NCI-H510A treated with DMSO at 0.1 percent for 48 hours (cell line): ENCODE measurements around the gene DNAH17.

Experiments
- DNase-seq: peaks from one replicate; lab custom pipeline; 2025; lab: John Stamatoyannopoulos, UW

The DNAH17 gene

DNA sequence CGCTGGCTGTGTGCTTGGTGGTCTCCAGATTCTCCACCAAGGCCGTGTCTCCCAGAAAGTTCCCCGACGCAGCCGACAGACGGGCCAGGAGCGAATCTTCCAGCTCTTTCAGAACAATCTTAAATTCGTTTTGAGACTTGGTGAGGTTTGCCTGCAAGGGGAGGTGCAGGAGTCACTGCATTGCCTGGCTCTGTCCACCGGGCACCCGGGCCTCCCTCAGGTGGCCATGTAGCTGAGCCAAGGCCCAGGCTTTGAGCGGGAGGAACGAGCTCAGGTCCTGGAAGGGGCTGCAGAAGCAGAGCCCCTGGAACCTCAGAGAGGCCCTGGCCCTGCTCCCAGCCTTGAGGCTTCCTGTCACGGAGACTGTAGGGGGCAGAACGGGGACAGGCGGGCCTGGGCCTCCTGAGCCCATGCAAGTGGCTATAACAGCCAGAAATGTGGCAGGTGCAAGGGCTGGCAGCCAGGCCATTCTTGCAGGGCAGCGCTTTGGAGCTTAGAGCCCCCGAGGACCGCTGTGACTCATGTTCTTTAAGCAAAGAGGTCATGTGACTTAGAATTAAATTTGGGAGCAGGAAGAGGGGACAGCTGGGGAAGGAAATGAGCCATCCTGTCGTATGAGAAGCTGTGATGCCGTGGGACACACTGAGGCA, 126.4 kb downstream of the DNAH17 start:
- DNase-seq = no peak

DNA sequence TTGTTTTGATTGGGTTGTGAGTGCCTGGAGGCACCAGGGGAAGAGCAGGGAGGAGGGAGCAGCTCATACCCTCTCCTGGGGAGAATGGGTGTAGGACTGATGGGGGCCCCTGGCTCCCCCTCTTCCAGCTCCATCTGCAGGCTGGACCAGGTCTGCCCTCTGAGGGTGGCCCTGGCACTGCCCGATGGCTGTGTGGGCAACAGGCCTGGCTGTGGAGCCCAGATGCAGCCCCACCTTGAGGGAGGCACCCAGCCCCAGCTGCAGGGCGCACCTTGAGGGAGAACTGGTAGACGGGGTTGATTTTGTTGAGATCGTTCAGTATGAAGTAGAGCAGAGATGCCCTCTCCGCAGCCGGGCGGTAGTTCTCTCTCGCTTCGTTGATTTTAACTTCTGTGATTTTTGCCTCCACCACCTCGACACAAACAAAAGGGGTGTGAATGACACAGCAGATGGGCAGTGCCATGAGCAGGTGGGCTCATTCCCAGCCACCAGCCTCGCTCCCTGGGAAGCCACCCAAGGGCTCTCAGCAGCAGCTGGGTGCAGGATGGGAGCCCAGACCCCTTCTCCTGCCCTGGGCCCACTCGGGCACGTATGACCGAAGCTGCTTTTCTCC, 127.1 kb downstream of the DNAH17 start:
- DNase-seq = no peak

DNA sequence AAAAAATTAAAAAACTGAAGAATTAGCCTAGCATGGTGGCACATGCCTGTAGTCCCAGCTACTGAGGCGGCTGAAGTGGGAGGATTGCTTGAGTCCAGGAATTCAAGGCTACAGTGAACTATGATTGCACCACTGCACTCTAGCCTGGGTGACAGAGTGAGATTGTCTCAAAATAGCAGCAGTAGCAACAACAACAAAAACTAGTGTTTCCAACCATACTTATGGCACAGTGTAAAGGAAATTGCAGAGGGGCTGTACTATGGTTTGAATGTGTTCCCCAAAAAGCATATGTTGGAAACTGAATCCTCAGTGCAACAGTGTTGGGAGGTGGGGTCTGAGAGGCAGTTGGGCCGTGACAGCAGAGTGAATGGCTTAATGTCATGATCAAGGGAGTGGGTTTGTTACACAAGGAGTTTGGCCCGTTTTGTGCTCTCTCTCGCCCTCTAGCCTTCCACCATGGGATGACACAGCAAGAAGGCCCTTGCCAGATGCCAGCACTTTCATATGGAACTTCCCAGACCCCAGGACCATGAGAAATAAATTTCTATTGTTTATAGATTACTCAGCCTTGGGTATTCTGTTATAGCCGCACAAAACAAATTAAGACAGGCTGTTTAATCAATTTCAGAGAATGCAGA, 128.7 kb downstream of the DNAH17 start:
- no peak for DNase-seq

DNA sequence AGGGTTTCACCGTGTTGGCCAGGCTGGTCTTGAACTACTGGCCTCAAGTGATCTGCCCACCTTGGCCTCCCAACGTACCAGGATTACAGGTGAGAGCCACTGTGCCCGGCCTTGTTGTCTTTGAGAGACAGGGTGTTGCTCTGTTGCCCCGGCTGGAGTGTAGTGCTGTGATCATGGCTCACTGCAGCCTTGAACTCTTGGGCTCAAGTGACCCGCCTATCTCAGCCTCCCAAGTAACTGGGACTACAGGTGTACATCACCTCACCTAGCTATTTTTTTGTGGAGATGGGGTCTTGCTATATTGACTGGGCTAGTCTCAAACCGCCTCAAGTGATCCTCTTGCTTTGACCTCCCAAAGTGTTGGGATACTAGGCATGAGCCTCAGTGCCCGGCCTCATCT, 130.4 kb downstream of the DNAH17 start:
- DNase-seq = no peak

DNA sequence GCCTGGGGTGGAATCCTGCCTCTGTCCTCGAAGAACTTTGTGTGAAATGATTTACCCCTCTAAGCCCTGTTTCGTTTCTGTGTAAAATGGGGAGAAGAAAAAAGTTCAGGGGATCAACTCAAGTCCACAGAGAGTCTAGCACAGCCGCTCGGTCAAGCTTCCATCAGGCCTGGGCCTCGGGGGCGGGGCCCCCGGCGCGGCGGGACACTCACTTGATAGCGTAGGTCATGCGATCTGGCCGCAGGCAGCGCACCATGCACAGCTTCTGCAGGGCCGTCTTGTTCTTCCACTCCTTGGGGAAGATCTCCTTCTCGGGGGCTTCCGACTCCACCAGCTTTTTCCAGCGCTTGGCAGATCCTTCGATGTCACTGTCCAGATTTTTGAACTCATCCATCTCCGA, 132.8 kb downstream of the DNAH17 start:
- no peak for DNase-seq

DNA sequence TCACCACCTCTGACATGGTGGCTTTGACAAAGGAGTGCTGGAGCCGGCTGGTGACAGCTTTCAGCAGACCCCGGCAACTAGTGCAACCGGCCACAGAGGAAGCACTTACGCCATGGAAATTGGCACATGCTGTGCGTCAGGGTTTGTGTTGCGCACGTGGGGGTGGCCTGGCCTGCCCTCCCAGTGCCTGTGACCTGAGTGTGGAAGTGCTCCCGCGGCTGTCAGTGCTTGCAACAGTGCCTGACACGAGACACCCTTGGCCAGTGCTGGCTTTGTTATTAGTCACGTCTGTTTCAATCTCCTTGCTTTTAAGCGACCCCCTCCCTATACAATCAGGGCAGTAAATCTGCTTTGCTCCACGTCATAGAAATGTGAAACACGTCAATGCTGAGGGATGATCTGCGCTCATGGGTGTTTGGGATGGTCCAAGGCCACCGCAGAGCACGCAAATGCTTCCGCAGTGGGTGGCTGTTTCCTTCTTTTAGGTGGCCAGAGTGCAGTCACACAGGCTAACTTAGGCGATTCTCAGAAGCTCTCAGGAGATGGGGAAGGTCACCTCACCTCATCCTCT, 134.5 kb downstream of the DNAH17 start:
- no peak for DNase-seq

DNA sequence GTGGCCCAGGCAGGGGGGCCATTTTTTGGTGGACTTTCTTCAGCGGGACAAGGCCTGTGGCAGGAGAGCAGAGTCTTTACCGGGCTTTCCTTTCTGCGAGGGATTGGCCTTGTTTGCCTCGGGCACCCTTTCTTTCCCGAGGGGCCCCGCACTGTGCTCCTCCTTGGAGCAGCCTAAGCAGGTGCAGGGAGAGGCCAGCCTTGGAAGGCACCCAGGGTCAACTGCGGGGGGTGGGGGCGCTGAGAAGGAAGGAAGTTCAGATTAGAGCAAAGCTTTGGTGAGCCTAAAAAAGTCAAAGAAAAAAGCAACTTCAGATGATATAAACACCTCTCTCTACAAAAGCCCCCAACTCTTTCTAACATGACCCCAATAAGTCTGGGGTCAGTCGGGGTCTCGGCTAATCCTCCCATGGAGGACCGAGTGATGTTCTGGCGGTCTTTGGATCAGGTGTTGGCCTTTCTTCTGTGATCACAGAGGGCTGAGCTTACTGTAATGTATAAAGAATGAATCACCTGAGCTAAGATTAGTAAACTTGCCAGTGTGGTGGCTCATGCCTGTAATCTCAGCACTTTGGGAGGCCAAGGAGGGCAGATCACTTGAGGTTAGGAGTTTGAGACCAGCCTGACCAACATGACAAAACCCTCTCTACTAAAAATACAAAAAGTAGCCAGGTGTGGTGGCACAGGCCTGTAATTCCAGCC, 135.8 kb downstream of the DNAH17 start:
- no peak for DNase-seq

DNA sequence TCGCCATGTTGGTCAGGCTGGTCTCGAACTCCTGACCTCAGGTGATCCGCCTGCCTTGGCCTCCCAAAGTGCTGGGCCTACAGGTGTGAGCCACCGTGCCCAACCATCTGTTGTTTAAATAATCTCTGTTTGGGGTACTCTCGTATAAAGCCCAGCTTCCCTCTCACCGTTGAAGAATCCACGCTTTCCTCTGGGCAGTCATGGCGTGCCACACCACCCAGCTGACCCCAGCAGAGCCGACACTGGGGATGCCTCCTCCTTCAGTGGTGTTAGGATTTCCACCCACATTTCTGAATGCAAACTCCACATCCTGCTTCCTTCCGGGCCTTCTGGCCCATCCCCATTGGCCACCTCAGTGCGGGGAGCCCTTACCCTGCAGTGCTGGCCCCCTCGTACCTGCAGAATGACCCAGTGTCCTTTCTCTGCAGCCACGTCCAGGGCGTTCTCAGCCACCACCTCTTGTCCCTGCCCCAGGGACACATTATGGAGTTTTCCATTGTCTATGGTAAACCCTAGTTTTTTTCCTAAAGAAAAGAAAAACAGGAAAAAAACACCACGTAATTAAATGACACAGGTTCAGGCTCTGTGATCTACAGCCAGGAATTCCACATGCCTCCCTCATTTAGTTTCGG, 138.4 kb downstream of the DNAH17 start:
- no peak for DNase-seq

DNA sequence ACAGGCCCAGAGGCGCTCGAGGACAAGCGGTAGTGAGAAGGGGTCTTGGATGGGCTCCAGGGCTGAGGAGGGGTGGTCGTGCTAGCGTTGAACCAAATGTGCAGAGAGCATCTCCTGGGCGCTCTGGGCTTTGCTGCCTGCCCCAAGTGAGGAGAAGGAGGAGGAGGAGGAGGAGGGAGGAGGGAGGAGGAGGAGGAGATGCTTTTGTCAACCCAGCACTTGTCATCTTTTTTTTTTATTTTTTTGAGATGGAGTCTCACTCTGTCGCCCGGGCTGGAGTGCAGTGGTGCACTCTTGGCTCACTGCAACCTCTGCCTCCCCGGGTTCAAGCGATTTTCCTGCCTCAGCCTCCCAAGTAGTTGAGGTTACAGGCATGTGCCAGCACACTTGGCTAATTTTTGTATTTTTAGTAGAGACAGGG, 138.9 kb downstream of the DNAH17 start:
- no peak for DNase-seq

DNA sequence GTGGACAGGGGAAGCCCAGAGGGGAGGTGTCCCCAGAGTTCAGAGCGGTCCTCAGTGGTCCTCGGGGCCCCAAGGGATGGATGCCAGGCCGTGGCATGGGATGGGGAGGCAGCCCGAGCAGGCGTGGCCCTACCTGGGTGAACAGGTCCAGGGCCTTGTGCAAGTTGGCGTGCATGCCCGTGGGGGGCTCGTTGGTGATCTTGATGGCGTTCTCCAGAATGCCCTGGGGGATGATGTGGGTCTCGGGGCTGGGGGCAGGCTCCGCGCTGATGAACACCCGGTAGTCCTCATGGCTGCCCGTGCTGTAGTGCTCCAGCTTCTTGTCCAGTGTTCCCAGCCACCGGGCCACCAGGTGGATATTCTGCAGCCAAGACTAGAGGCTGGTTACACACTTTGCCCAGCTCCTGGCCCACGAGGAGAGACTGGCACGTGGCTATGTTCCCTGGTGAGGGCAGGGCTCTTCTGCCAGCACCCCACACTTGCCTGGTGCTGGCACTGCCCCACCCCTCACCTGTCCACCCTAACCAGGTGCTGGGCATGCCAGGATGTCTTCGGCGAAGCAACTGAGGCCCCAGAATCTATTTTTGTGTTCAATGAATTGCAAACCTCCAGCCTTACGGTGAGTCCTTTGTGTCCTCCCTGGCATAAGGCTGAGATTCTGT, 139.6 kb downstream of the DNAH17 start:
- no peak for DNase-seq

DNA sequence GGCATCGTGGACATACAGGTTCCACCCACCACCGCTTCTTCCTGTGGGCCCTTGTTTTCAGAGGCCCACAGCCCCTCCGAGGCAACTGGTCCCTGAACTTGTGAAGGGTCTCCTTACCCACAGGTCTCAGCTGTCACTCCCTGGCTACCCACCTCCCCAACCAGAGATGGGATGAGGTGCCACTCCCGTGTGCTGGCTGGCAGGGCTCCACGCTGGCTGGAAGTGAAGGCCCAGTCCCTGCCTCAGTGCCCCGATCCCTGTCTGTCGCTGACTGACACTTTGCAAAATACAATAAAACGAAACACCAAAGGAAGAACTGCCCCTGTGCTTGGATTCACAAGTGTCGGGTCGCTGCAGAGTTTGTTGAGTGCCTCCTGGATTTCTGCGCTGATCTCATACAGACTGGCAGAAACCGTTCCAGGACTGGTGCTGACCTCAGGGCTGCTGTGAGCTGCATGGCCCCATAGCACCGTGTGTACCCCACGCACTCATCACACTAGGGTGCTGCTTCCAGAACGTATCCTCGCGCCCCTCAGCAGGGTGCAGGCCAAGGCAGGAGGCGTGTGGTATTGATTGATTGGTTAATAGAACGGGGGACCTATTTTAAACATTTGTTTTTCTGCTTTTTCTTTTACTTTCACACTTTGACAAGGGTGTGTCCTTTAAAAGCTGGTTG, 141.7 kb downstream of the DNAH17 start:
- no peak for DNase-seq

DNA sequence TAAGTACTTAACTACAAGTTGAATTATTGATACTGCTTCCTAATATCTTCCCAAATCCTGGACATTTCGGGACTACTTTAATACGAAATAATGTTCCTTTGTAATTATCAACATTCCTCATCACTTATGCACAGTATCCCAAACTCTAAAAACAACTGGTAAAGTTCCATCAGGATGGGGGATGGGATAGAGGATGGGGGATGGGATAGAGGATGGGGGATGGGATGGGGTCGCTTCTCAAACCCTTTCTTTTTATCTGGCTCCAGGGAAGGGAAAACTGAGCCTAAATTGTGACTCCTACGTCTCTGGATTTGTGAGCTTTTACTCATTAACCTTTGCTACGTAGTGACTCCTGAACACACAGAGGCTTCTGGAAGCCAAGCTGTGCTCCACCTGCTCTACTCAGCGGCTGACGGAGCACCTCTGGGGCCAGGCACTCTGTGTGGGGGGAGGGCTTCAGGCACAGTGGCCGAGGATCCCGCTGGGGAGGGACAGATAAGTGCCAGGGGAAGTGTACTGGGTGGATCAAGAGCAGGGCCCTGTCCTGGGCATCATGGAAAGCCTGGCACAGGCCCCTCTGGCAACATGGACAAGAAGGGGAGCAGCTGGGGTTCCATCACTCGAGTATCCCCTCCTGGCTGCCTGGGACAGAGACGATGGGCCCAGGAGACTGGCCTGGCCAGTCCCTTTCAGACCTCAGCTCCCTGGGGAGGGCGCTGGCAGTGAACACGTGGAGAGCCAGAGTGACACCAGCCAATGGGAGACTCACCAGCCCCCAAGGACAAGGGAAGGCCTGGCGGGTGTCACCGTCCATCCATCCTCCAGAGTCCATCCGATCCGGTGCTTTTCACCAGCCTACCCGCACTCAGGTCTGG, 142.5 kb downstream of the DNAH17 start:
- DNase-seq = no peak

DNA sequence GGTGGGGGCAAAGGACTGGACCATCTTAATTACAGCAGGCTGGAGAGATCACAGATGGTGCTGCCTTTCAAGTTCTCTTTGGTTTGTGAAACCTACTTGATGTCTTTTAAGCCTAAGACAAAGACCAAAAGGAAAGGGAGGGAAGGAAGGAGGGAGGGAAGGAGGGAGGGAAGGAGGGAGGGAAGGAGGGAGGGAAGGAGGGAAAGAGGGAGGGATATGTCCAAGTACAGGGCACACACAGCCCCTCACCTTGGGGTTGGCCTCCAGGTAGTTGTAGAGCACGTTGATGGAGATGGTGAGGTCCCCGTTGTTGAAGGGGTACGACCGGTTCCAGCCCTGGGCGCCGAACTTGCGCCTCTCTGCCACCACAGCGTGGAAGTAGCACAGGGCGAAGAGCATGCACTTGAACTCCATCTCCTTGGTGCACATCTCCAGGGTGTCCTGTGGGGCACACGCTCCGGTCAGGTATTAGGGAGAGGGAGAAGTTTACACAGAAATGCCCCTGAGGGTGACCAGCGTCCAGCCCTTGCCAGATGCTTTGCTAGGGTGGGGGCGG, 143.3 kb downstream of the DNAH17 start:
- DNase-seq = no peak

DNA sequence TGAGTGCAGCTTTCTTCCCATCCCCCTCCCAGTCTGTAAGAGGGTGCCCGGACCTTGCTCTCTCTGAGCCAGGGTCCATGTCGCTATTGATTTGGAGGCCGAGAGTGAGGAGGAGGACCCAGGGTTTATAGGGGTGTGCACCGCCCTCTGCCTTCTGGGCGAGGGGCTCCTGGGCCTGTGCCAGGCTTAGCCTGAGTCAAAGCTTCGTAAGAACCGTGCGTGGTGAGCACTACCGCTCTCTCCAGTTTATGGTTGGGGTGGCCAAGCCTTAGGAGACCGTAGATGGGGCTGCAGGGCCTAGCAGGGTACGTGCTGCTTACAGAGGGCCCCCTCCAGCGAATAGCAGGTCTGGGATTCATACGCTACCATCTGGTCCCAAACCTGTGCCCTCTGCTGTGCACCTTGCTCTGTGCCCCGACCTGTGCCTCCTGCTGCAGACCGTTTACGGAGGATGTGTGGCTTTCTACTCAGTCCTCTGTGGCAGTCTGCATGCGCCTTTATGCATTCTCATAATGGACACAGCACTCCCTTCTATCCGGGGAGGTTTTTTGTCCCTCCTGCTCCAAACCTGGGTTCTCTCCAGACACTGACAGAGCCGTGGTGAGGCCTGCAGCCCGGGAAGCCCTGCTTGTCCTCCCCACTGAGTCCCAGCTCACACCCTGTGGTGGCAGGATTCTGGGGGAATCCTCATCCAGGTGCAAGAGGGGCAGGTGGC, 144.0 kb downstream of the DNAH17 start:
- DNase-seq = no peak

DNA sequence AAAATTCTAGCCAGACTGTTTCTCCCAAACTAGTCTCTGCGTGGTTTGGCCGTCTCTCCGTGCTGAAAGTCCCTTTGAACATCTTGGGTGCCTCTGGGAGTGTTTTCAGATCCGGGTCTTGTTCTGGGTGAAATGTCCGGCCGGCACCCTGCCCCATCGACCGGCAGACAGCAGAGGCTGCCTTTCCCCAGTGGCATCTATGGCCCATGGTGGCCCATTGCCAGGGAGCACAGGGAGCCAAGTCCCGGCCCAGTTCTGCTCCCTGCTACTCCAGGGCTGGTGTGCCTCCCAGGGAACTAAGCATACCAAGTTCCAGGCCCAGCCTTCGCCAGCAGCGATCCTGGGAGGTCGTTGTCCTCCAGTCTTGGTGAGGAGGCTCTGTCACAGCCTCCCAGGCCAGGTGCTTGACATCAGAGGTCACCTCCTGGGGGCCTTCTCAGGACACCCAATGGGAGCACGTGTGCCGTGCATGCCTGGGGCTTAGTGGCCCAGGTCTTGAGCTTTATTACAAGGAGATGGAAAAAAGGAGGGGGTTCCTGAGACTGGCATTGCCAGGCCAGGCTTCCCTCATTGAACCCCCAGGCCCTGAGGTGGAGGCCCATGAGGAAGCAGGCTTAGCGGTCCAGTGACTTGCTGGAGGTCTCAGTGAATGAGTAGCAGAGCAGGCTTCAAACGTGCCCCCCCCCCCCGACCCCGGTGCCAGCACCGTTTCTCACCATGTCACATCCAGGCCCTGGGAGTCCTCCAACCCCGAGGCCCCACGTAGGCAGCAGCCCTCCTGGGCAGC, 144.8 kb downstream of the DNAH17 start:
- no peak for DNase-seq

DNA sequence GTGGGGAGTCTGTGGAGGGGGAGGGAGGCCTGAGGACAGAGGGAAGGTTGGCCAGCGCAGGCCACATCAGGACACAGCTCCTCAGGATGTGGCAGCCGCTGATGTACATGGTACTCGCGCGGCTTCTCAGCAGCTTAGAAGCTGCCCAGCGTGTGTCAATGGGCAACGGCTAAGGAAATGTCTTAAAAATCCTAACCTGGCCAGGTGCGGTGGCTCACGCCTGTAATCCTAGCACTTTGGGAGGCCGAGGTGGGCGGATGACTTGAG, 145.6 kb downstream of the DNAH17 start:
- DNase-seq = no peak

DNA sequence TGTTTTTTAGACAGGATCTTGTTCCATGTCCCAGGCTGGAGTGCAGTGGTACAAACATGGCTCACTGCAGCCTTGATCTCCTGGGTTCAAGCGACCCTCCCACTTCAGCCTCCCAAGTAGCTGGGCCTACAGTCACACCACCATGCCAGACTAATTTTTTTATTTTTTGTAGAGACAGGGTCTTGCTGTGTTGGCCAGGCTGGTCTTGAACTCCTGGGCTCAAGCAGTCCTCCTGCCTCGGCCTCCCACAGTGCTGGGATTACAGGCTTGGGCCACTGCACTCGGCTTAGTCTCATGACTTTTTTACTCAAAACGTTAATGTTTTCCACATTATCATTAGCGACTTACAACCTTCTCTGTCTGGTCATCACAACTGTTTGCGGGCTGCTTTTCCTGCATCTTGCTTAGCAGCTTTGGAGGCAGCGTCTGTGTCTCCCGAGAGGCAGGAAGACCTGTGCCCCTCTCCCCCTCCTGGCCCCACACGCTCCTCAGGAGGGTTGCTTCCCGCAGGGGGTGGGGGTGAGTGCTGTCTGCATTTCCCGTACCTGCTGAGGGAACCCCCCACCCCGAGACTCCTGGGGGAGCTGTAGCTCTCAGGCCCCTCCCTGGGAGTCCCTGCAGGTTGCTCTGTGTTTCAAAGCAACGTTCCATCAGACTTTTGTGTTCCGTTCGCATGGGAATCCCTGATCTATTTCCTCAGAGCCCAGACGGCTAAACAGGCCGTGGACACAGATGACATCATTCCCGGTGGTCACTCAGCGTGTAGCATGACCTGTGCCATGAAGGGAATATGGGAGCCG, 146.1 kb downstream of the DNAH17 start:
- no peak for DNase-seq

DNA sequence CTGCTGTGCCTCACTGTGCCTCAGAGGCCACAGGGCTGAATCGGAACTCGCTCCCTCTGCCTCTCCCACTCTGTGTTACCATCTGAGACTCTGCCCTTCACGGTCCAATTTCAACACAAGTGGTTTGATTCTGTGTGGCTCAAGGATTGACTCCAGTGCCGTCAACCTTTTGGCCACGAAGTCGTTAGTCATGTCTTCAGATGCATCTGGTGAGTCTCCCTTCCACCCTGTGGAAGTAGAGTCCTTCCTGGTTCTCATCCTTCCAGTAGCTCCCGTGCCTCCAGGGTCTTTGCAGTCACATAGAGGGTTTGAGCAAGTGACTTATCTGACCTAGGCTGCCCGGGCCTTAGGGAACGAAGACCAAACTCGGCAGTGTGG, 147.6 kb downstream of the DNAH17 start:
- no peak for DNase-seq
